IMR-90 (cell line): Measurements from ENCODE around the gene KLKB1.

Experiments
- CEBPB ChIP-seq: IDR thresholded peaks from 2 replicates; pipeline ENCODE4 v1.6.1; 2012; ENCODE audit warnings: low read depth, low read length, improper control_type of control experiment
- FOS ChIP-seq: fragments of 150-350 bp; IDR thresholded peaks from 2 replicates; pipeline ENCODE4 v1.6.1; 2016; ENCODE audit warnings: low read depth, low read length
- MAFK ChIP-seq: IDR thresholded peaks from 2 replicates; pipeline ENCODE4 v1.6.1; 2012; ENCODE audit warnings: low read depth, low read length, improper control_type of control experiment
- MXI1 ChIP-seq: IDR thresholded peaks from 2 replicates; pipeline ENCODE4 v1.6.1; 2012; ENCODE audit warnings: low read depth, mild to moderate bottlenecking, low read length, moderate library complexity, borderline replicate concordance
- POLR2A ChIP-seq: IDR thresholded peaks from 2 replicates; pipeline ENCODE4 v1.6.1; 2012; ENCODE audit warnings: mild to moderate bottlenecking, low read depth, low read length
- RAD21 ChIP-seq: IDR thresholded peaks from 2 replicates; pipeline ENCODE4 v1.6.1; 2012; ENCODE audit warnings: low read length, improper control_type of control experiment
- RCOR1 ChIP-seq: IDR thresholded peaks from 2 replicates; pipeline ENCODE4 v1.6.1; 2012; ENCODE audit warnings: mild to moderate bottlenecking, low read length, improper control_type of control experiment; ENCODE audit not compliant: insufficient replicate concordance
- RFX5 ChIP-seq: IDR thresholded peaks from 2 replicates; pipeline ENCODE4 v1.8.0; 2012; ENCODE audit warnings: low read depth, mild to moderate bottlenecking, low read length, moderate library complexity
- TF ChIP-seq, protein P1 (sequence below): conservative IDR thresholded peaks from 2 replicates; pipeline ENCODE4 v1.5.1; 2012; ENCODE audit warnings: mild to moderate bottlenecking, low read depth, low read length, improper control_type of control experiment
- TF ChIP-seq, protein P2 (sequence below): fragments of 150-350 bp; IDR thresholded peaks from 2 replicates; pipeline ENCODE4 v1.6.1; 2017; ENCODE audit warnings: mild to moderate bottlenecking, antibody characterized with exemption, low read length, low read depth

DNA sequence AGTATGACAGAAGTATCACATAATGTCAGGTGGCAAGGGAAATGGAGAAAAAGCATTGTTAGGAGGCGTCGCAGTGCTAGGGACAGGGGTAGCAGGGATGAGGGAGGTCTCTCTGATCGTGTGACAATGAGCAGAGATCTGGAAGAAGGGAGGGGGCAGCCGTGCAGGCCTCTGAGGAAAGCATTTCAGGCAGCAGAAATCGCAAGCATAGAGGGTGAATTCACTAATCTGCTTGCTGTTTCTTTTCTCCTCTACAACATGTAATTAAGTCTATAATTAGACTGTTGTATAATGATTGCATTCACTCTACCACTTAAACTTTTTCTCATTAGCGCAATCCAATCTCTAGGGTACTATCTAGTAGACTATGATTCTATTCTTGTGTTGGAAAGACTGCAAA lies 26.8 kb upstream of the KLKB1 start:
- TF ChIP-seq, protein P1, sequence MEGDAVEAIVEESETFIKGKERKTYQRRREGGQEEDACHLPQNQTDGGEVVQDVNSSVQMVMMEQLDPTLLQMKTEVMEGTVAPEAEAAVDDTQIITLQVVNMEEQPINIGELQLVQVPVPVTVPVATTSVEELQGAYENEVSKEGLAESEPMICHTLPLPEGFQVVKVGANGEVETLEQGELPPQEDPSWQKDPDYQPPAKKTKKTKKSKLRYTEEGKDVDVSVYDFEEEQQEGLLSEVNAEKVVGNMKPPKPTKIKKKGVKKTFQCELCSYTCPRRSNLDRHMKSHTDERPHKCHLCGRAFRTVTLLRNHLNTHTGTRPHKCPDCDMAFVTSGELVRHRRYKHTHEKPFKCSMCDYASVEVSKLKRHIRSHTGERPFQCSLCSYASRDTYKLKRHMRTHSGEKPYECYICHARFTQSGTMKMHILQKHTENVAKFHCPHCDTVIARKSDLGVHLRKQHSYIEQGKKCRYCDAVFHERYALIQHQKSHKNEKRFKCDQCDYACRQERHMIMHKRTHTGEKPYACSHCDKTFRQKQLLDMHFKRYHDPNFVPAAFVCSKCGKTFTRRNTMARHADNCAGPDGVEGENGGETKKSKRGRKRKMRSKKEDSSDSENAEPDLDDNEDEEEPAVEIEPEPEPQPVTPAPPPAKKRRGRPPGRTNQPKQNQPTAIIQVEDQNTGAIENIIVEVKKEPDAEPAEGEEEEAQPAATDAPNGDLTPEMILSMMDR, result no peak
- no peak for TF ChIP-seq RAD21
- no peak for TF ChIP-seq FOS
- TF ChIP-seq RFX5, result no peak
- no peak for TF ChIP-seq MXI1
- no peak for TF ChIP-seq RCOR1
- no peak for TF ChIP-seq CEBPB
- no peak for TF ChIP-seq MAFK
- no peak for TF ChIP-seq POLR2A
- TF ChIP-seq, protein P2, sequence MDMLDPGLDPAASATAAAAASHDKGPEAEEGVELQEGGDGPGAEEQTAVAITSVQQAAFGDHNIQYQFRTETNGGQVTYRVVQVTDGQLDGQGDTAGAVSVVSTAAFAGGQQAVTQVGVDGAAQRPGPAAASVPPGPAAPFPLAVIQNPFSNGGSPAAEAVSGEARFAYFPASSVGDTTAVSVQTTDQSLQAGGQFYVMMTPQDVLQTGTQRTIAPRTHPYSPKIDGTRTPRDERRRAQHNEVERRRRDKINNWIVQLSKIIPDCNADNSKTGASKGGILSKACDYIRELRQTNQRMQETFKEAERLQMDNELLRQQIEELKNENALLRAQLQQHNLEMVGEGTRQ, result no peak
